Mesodermal cell (in vitro differentiated cells): ENCODE measurements around the gene RALA.

Source experiments
- H3K27ac ChIP-seq: 2 replicates; pipeline ENCODE4 v1.7.0; 2013; ENCODE audit warnings: mild to moderate bottlenecking, low read depth, low read length, moderate library complexity; ENCODE audit not compliant: severe bottlenecking
- H3K36me3 ChIP-seq: 2 replicates; pipeline ENCODE4 v1.7.1; 2013; ENCODE audit warnings: mild to moderate bottlenecking, low read length, moderate library complexity; ENCODE audit not compliant: control insufficient read depth, insufficient read depth
- H3K4me1 ChIP-seq: one replicate; pipeline ENCODE4 v1.7.1; 2013; ENCODE audit warnings: mild to moderate bottlenecking, low read length; ENCODE audit not compliant: insufficient read depth, control insufficient read depth, poor library complexity, severe bottlenecking
- H3K4me3 ChIP-seq: 2 replicates; pipeline ENCODE4 v1.7.0; 2013; ENCODE audit warnings: low read length, control low read depth, mild to moderate bottlenecking; ENCODE audit not compliant: insufficient read depth, poor library complexity, severe bottlenecking; ENCODE audit errors: extremely low read depth
- H3K9me3 ChIP-seq: 2 replicates; pipeline ENCODE4 v1.7.1; 2013; ENCODE audit warnings: mild to moderate bottlenecking, low read length, moderate library complexity; ENCODE audit not compliant: control insufficient read depth
- WGBS, 2 experiments: methylation state at CpG; one replicate each; pipeline ENCODE4 v1.1.5; 2013; ENCODE audit warnings: missing lambda C conversion rate in 2 of 2; ENCODE audit not compliant: insufficient coverage in 2 of 2; 5-methylcytosine and 5-hydroxymethylcytosine counted together

RALA gene

GRCh38 chr7:39732837-39733804 lies 109.7 kb downstream of the RALA start:
- peaks cover 5% of the 10 kb centered on the region for H3K36me3 ChIP-seq
- 6% methylated on average over 36 to 40 of the region's 52 CpGs for WGBS, 2 experiments
- H3K9me3 ChIP-seq, result no peaks in the 10 kb centered on the region
- H3K4me3 ChIP-seq, result peak overlapping the region; percentile 43
- peak overlapping the region; percentile 98 for H3K27ac ChIP-seq
- H3K4me1 ChIP-seq, result peaks cover 30% of the 10 kb centered on the region

- Histone ChIP-seq H3K9me3 (no peaks in the 10 kb centered on the region), H3K27ac (peak overlapping the region; percentile 98), H3K4me1 (peaks cover 30% of the 10 kb centered on the region), H3K4me3 (peak overlapping the region; percentile 43), H3K36me3 (peaks cover 5% of the 10 kb centered on the region)
- WGBS, 2 experiments, result 22 to 37% methylated on average over 3 to 5 of the region's 8 CpGs
Measured at GRCh38 chr7:39733881-39734632, 110.7 kb downstream of the RALA start.

GRCh38 chr7:39734633-39735004 lies 111.2 kb downstream of the RALA start:
- Histone ChIP-seq H3K27ac (peak overlapping the region; percentile 98), H3K9me3 (no peaks in the 10 kb centered on the region), H3K4me3 (no peak overlapping the region), H3K4me1 (peaks cover 30% of the 10 kb centered on the region), H3K36me3 (peaks cover 5% of the 10 kb centered on the region)
- 65 to 88% methylated on average over 1 to 2 of the region's 2 CpGs for WGBS, 2 experiments

- no peak overlapping the region for H3K4me3 ChIP-seq
- H3K27ac ChIP-seq, result no peak overlapping the region
- peaks cover 30% of the 10 kb centered on the region for H3K4me1 ChIP-seq
- peaks cover 5% of the 10 kb centered on the region for H3K36me3 ChIP-seq
- H3K9me3 ChIP-seq, result no peaks in the 10 kb centered on the region
- 62 to 79% methylated on average over 3 of the region's 4 CpGs for WGBS, 2 experiments
Measured at GRCh38 chr7:39735903-39736302, 112.5 kb downstream of the RALA start.

GRCh38 chr7:39741942-39742623 lies 118.7 kb downstream of the RALA start:
- H3K27ac ChIP-seq, result no peak overlapping the region
- WGBS, 2 experiments, result 83 to 88% methylated on average over 12 to 13 of the region's 13 CpGs
- H3K36me3 ChIP-seq, result peaks cover 5% of the 10 kb centered on the region
- no peak overlapping the region for H3K4me3 ChIP-seq
- no peaks in the 10 kb centered on the region for H3K4me1 ChIP-seq
- no peaks in the 10 kb centered on the region for H3K9me3 ChIP-seq

GRCh38 chr7:39744620-39745019 lies 121.2 kb downstream of the RALA start:
- Histone ChIP-seq H3K27ac (no peak overlapping the region), H3K4me3 (no peak overlapping the region), H3K4me1 (peaks cover under 1% of the 10 kb centered on the region), H3K9me3 (no peaks in the 10 kb centered on the region), H3K36me3 (no peaks in the 10 kb centered on the region)
- 87% methylated on average over 2 of the region's 2 CpGs; no CpG with 5 or more reads in 1 of the 2 experiments for WGBS, 2 experiments

- Histone ChIP-seq H3K4me3 (no peak overlapping the region), H3K4me1 (peaks cover 3% of the 10 kb centered on the region), H3K36me3 (no peaks in the 10 kb centered on the region), H3K9me3 (no peaks in the 10 kb centered on the region), H3K27ac (no peak overlapping the region)
- WGBS, 2 experiments, result 86 to 100% methylated on average over 1 to 4 of the region's 4 CpGs
Measured at GRCh38 chr7:39745320-39745719, 121.9 kb downstream of the RALA start.

GRCh38 chr7:39746103-39746819 lies 122.9 kb downstream of the RALA start:
- Histone ChIP-seq H3K36me3 (no peaks in the 10 kb centered on the region), H3K4me3 (no peak overlapping the region), H3K9me3 (no peaks in the 10 kb centered on the region), H3K27ac (no peak overlapping the region), H3K4me1 (peaks cover 3% of the 10 kb centered on the region)
- WGBS, 2 experiments, result 13 to 20% methylated on average over 3 to 4 of the region's 11 CpGs

GRCh38 chr7:39749177-39749576 lies 125.8 kb downstream of the RALA start:
- Histone ChIP-seq H3K4me3 (no peak overlapping the region), H3K27ac (no peak overlapping the region), H3K36me3 (no peaks in the 10 kb centered on the region), H3K4me1 (peaks cover 8% of the 10 kb centered on the region), H3K9me3 (no peaks in the 10 kb centered on the region)
- WGBS, 2 experiments, result no CpG with 5 or more reads among the region's 1 CpG

- Histone ChIP-seq H3K4me1 (peaks cover 11% of the 10 kb centered on the region), H3K9me3 (no peaks in the 10 kb centered on the region), H3K4me3 (no peak overlapping the region), H3K27ac (no peak overlapping the region), H3K36me3 (no peaks in the 10 kb centered on the region)
- 43 to 100% methylated on average over 1 of the region's 2 CpGs for WGBS, 2 experiments
Measured at GRCh38 chr7:39749717-39750116, 126.3 kb downstream of the RALA start.
